IMR-90 (cell line): ENCODE data around the gene CALR3.

Experiments
- CEBPB ChIP-seq: IDR thresholded peaks from 2 replicates; pipeline ENCODE4 v1.6.1; 2012; ENCODE audit warnings: low read depth, low read length, improper control_type of control experiment
- CHD1 ChIP-seq: IDR thresholded peaks from 2 replicates; pipeline ENCODE4 v1.6.1; 2012; ENCODE audit warnings: low read depth, low read length, improper control_type of control experiment
- CTCF ChIP-seq: conservative IDR thresholded peaks from 2 replicates; pipeline ENCODE4 v1.5.1; 2012; ENCODE audit warnings: mild to moderate bottlenecking, low read depth, low read length, improper control_type of control experiment
- MAFK ChIP-seq: IDR thresholded peaks from 2 replicates; pipeline ENCODE4 v1.6.1; 2012; ENCODE audit warnings: low read depth, low read length, improper control_type of control experiment
- POLR2A ChIP-seq: IDR thresholded peaks from 2 replicates; pipeline ENCODE4 v1.6.1; 2012; ENCODE audit warnings: mild to moderate bottlenecking, low read depth, low read length
- RAD21 ChIP-seq: IDR thresholded peaks from 2 replicates; pipeline ENCODE4 v1.6.1; 2012; ENCODE audit warnings: low read length, improper control_type of control experiment

DNA sequence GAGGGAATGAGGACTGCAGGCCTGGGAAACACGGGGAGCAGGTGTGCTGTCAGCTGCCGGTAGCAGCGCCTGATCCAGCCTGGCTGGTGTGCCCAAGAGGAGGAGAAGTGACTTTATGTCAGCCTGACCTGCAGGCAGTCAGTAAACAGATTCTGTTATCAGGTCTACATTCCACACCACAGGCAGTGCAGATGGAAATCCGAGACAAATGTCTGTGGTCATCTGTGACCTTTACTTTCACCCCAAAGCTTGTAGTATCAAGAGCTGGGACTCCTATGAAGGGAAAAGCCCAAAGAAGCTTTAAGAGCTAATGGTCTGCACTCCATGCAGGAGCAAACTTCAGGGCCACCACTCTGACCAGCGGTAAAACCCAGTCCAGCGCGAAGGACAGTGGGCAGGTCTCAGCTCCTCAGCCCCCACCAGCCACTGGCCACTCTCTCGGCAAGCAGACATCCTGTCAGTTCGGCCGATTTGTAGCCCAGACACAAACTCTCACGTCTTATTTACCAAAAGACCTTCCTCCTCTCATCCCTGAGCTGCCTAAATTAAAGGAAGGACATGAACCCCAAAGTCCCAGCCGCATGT lies 31.9 kb downstream of the CALR3 start:
- no peak for TF ChIP-seq CEBPB
- no peak for TF ChIP-seq CTCF
- no peak for TF ChIP-seq MAFK
- TF ChIP-seq CHD1: no peak
- TF ChIP-seq POLR2A: no peak
- no peak for TF ChIP-seq RAD21
